Stimulated activated CD4-positive, alpha-beta T cell treated with anti-CD3 and anti-CD28 coated beads, Interleukin-12 subunit alpha, Interleukin-12 subunit beta, amount 100 ng/mL, for 48 hours (primary cell): ENCODE results near the gene PGM5.
"Not testable (repeated sequence)": the region's sequence is repeated elsewhere in the genome, so short reads cannot be mapped to it uniquely, and the experiment has no call there.

Experiments used
- DNase-seq, 3 donors: peaks; one replicate each; pipeline ENCODE4 v3.0.0-alpha.2; 2020; ENCODE audit warnings: low read depth in 2 of 3, low spot score in 1 of 3

Gene PGM5

GRCh38 chr9:68356380-68357118 lies at the start of gene PGM5:
Gene PGM5, plus strand, starts transcription at chr9:68356611. Its CDS starts 517 bp downstream, at chr9:68357128.
- not testable (repeated sequence) for DNase-seq

GRCh38 chr9:68307127-68307526 lies 49.3 kb upstream of the PGM5 start:
- not testable (repeated sequence) for DNase-seq

GRCh38 chr9:68307654-68308053 lies 48.8 kb upstream of the PGM5 start:
- not testable (repeated sequence) for DNase-seq

GRCh38 chr9:68311208-68311607 lies 45.2 kb upstream of the PGM5 start:
- not testable (repeated sequence) for DNase-seq

GRCh38 chr9:68318209-68318608 lies 38.2 kb upstream of the PGM5 start:
- DNase-seq: not testable (repeated sequence)

GRCh38 chr9:68323749-68324148 lies 32.7 kb upstream of the PGM5 start:
- not testable (repeated sequence) for DNase-seq

- DNase-seq: not testable (repeated sequence)
These were observed 31.9 kb upstream of the PGM5 start for GRCh38 chr9:68324518-68324917.

GRCh38 chr9:68329106-68329505 lies 27.3 kb upstream of the PGM5 start:
- not testable (repeated sequence) for DNase-seq

GRCh38 chr9:68330531-68331173 lies 25.8 kb upstream of the PGM5 start:
- not testable (repeated sequence) for DNase-seq

- DNase-seq: not testable (repeated sequence)
These were observed 24.3 kb upstream of the PGM5 start for GRCh38 chr9:68332122-68332521.

GRCh38 chr9:68335935-68336334 lies 20.5 kb upstream of the PGM5 start:
- not testable (repeated sequence) for DNase-seq

GRCh38 chr9:68336639-68337339 lies 19.6 kb upstream of the PGM5 start:
- DNase-seq: not testable (repeated sequence)

GRCh38 chr9:68338000-68338399 lies 18.4 kb upstream of the PGM5 start:
- DNase-seq: not testable (repeated sequence)

GRCh38 chr9:68342265-68343025 lies 14.0 kb upstream of the PGM5 start:
- not testable (repeated sequence) for DNase-seq

GRCh38 chr9:68343242-68343641 lies 13.2 kb upstream of the PGM5 start:
- DNase-seq: not testable (repeated sequence)

- not testable (repeated sequence) for DNase-seq
These were observed 12.4 kb upstream of the PGM5 start for GRCh38 chr9:68343992-68344391.

GRCh38 chr9:68351689-68352088 lies 4.7 kb upstream of the PGM5 start:
- not testable (repeated sequence) for DNase-seq

GRCh38 chr9:68355993-68356379 lies 425 bp upstream of the PGM5 start:
- DNase-seq: not testable (repeated sequence)

- not testable (repeated sequence) for DNase-seq
These were observed 806 bp downstream of the PGM5 start for GRCh38 chr9:68357119-68357714.

- DNase-seq: not testable (repeated sequence)
These were observed 10.6 kb downstream of the PGM5 start for GRCh38 chr9:68366933-68367547.
